Bronchial epithelial cell (primary cell): Measurements from ENCODE around the gene CAMK2A. TPM values are rescaled to one million over a fixed set of nuclear protein-coding genes. Genes with fewer than 3 reads are reported as not detected.

Source experiments
- DNase-seq: peaks from one replicate; pipeline ENCODE4 v3.0.0-alpha.2; 2010; ENCODE audit warnings: low read depth
- FAIRE-seq: peaks from 2 replicates; lab custom pipeline; 2011; peaks lifted over from hg19 to GRCh38; lab: Jason Lieb, UNC
- H3K27me3 ChIP-seq: 2 replicates; pipeline ENCODE4 v1.5.1; 2011; ENCODE audit warnings: low read length; ENCODE audit not compliant: control insufficient read depth, insufficient read depth
- H3K36me3 ChIP-seq: 2 replicates; pipeline ENCODE4 v1.5.1; 2011; ENCODE audit warnings: low read length; ENCODE audit not compliant: control insufficient read depth, insufficient read depth
- H3K4me3 ChIP-seq: 2 replicates; pipeline ENCODE4 v1.5.1; 2011; ENCODE audit warnings: mild to moderate bottlenecking, low read depth, low read length, control low read depth
- total RNA-seq: library from RNA; depleted of rRNA; stranded (reverse); fragments of >200 nt; gene quantifications from 2 replicates; pipeline ENCODE4 v1.2.1, GENCODE V29; 2014
- TF ChIP-seq, protein P1 (sequence below): IDR thresholded peaks from 2 replicates; pipeline ENCODE4 v1.5.1; 2011; ENCODE audit warnings: mild to moderate bottlenecking, moderate library complexity, low read length, control low read depth, inconsistent platforms; ENCODE audit not compliant: insufficient read depth, severe bottlenecking

CAMK2A gene
- total RNA-seq, 1 donor from 2014 or later: under 0.01 TPM

DNA sequence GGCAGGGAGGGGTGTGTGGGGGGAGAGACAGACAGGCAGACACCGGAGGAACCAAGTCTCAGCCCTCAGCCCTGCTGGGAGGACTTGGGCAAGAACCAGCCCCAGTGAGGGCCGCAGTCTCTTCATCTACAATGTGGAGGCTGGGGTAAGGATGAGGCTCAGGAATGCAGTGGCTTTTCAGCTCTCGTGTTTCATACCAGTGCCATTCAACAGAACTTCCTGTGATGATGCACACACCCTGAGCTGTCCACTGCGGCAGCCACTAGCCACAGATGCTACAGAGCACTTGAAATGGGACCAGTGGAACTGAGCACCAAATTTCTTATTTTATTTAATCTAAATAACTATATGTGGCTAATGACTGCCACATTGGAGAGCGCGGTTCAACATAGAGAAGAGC is 10.7 kb downstream of the CAMK2A start:
- DNase-seq (no peak), FAIRE-seq (no peak)
- TF ChIP-seq, protein P1, sequence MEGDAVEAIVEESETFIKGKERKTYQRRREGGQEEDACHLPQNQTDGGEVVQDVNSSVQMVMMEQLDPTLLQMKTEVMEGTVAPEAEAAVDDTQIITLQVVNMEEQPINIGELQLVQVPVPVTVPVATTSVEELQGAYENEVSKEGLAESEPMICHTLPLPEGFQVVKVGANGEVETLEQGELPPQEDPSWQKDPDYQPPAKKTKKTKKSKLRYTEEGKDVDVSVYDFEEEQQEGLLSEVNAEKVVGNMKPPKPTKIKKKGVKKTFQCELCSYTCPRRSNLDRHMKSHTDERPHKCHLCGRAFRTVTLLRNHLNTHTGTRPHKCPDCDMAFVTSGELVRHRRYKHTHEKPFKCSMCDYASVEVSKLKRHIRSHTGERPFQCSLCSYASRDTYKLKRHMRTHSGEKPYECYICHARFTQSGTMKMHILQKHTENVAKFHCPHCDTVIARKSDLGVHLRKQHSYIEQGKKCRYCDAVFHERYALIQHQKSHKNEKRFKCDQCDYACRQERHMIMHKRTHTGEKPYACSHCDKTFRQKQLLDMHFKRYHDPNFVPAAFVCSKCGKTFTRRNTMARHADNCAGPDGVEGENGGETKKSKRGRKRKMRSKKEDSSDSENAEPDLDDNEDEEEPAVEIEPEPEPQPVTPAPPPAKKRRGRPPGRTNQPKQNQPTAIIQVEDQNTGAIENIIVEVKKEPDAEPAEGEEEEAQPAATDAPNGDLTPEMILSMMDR: no peak
- H3K36me3 ChIP-seq: no peaks in the 10 kb centered on the region
- peaks cover 3% of the 10 kb centered on the region for H3K27me3 ChIP-seq
- no peak overlapping the region for H3K4me3 ChIP-seq

DNA sequence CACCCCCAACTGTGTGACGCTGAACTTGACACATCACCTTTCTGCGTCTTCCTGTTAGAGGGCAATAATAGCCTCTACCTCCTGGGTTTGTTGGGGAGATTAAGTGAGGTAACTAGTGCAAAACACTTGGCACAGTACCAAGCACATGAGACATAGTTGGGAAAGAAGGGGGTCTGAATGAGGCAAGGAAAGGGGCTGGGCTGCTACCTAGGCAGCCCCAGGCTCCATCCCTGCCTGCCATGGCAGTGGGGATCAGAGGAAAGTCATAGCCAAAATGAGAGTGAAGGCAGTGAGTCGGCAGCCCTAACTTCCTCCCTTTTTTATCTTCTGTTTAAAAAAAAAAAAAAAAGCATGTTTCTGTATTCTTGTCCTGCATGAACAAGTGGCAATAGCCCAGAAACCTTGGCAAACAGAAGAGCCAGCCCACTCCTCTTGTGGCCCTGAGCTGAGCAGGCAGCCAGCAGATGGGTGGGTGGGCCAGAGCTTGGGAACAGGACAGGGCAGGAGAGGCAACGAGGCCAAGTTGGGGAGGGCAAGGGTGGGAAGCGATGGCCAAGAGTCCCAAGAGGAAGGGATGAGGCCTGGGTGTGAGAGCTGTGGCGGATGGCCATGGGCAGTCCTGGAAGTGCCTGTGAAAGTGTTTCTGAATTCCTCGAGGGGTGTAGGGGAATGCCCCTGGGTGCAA is 11.4 kb downstream of the CAMK2A start:
- DNase-seq (no peak), FAIRE-seq (no peak)
- Histone ChIP-seq H3K27me3 (peaks cover 3% of the 10 kb centered on the region), H3K36me3 (no peaks in the 10 kb centered on the region), H3K4me3 (no peak overlapping the region)
- TF ChIP-seq, protein P1: no peak

DNA sequence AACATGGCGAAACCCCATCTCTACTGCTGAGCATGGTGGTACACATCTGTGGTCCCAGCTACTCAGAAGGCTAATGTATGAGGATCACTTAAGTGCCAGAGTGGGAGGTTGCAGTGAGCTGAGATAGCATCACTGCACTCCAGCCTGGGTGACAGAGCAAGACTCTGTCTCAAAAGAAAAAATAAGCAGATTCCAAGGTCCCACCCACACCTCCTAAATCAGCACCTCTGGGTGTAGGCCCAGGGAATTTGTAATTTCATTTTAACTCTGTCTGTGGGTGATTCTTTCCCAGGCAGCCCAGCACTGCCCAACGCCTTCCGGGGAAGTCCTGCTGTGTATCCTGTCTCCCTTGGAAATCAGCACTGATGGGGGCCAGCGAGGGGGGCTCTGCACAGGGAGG is 12.5 kb downstream of the CAMK2A start:
- no peak for DNase-seq
- TF ChIP-seq, protein P1: no peak

DNA sequence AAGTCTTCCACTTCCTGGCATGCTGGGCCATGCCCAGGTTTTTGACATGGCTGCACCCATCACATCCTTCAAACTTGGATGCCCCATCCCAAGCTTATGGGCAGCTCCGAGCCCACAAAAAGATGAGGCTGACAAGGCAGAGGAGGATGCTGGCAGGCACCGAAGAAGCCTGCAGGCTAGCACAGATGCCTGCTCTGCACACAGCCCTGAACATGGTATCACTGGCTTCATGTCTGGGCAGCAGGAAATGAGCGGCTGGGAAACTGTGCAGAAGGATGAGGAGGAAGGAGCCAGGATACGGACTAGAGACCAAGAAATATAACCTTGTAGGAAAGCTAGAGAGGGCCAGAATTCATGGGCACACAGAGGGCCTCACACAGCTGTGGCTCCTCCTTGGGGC is 14.8 kb downstream of the CAMK2A start:
- no peak for FAIRE-seq
- TF ChIP-seq, protein P1: no peak

More for the DNA sequence above, 12.5 kb downstream of the CAMK2A start:
- Histone ChIP-seq H3K27me3 (peaks cover 3% of the 10 kb centered on the region), H3K36me3 (no peaks in the 10 kb centered on the region), H3K4me3 (no peak overlapping the region)
- FAIRE-seq: no peak

DNA sequence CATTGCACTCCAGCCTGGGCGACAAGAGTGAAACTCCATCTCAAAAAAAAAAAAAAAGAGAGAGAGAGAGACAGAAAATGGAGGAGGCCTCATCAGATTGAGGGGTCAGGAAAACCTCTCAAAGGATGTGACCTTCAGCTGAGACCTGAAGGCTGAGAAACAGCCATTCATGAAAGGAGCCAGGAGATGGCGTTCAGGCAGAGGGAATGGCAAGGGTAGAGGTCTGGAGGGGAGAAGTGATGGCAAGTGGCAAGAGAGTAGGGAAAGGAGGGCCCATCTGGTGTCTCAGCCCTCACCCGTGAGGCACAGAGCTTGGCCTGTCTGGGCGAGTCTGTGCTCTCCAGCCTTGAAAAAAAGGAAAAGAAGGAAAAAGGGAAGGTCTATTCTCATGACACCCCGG is 17.0 kb downstream of the CAMK2A start:
- FAIRE-seq: peak; percentile 83
- Histone ChIP-seq H3K36me3 (no peaks in the 10 kb centered on the region), H3K4me3 (no peak overlapping the region), H3K27me3 (no peaks in the 10 kb centered on the region)
- TF ChIP-seq, protein P1: peak; percentile 69
- DNase-seq: peak; percentile 48

More for the DNA sequence above, 14.8 kb downstream of the CAMK2A start:
- no peaks in the 10 kb centered on the region for H3K36me3 ChIP-seq
- no peak overlapping the region for H3K4me3 ChIP-seq
- no peak for DNase-seq
- H3K27me3 ChIP-seq: peaks cover 2% of the 10 kb centered on the region

DNA sequence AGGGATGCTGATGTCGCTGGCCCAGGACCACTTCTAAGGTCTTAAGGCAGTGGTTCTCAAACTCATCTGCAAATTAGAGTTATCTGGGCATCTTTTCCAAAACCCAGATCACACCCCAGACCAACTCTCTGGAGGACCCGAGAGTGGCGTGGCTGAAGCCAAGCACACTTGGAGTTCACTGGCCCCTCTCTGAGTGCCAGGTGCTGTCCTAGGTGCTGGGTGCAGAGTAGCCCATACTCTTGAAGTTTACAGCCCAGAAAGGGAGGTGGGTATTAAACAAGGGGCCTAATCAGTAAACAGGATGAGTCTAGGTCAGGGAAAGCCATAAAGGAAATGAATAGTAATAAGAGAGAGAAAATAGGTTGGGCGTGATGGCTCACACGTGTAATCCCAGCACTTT is 17.6 kb downstream of the CAMK2A start:
- no peak for DNase-seq
- no peaks in the 10 kb centered on the region for H3K36me3 ChIP-seq
- no peak overlapping the region for H3K4me3 ChIP-seq
- TF ChIP-seq, protein P1: no peak
- FAIRE-seq: no peak
- H3K27me3 ChIP-seq: no peaks in the 10 kb centered on the region
